HG03066 (cell line): ENCODE data around the gene TRERF1.
"Not testable (repeated sequence)": the region's sequence is repeated elsewhere in the genome, so short reads cannot be mapped to it uniquely, and the experiment has no call there.

ENCODE experiments used
- ATAC-seq: cut with Tn5 transposase; IDR thresholded peaks from one replicate; pipeline ENCODE4 v1.9.1; 2021; ENCODE audit warnings: low read depth; ENCODE audit not compliant: unreplicated experiment

TRERF1 gene

DNA sequence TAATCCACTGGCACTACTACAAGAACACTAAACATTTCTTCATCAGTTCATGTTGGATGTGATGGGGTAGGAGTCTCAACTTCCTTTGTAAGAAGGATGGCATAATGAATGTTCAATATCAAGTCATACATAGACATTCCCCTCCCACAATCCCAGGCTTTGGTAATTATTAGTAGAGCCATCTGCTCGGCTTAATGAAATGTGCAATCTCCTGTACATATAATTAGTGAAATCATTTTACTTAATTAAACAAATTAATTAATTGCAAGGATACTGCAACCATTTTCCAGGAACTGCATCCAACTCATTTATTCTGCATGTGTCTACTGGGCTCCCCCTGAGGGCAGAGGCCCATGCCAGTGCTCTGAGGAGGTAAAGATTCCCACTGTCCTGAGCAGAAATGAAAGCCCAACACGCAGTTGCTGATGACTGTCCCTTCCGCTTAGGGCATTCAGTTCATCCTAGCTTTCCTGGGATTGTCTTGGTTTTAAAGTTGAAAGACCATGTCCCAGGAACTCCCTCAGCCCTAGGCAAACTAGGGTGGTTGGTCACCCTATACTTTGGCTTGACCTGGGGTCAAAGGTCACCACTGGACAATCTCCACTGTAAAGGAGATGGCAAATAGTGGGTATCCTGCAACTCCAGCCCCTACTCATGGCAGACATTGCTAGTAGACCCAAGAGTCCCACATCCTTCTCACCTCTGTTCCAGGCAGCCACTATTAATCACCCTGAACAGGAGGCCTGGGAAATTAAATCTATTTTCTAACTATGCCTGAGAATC is 109.8 kb downstream of the TRERF1 start:
- ATAC-seq: no peak

DNA sequence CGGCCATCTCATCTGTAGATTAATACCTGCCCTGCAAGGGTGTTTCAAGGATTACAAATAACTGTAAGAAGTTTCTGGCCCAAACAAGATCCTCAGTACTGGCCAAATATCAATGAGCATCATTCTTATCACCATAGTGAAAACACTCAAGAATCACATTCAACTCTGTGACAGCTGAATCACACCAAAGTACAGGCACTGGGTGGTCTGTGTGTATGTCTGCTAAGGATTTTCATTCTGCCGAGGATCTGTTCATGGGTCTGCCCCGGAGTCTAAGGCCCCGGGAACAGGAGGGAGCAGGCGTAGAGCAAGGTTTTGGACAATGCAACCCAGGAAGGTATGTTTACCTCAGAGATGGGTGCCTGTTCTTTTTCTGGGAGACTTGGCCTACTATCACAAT is 110.5 kb downstream of the TRERF1 start:
- ATAC-seq: no peak

- no peak for ATAC-seq
These were observed 111.2 kb downstream of the TRERF1 start for GRCh38 chr6:42340511-42340910.

DNA sequence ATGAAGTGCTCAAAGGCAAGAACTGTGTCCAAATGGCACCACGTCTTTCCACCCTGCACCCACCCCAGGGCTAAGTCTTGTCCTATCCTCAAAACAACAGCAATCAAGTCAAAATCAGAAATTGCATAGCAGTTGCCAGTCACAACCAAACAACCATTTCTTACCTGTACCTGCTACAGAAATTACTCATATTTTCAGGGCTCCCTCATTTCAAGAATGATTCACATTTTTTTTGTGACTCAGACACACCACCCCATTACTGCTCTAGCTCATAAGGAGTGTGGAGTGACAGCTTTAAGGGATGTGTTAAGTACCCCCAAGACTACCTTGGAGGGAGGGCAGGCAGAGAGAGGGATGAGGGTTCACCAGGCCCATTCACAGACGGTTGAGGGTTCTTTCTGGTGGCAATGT is 111.7 kb downstream of the TRERF1 start:
- ATAC-seq: no peak

DNA sequence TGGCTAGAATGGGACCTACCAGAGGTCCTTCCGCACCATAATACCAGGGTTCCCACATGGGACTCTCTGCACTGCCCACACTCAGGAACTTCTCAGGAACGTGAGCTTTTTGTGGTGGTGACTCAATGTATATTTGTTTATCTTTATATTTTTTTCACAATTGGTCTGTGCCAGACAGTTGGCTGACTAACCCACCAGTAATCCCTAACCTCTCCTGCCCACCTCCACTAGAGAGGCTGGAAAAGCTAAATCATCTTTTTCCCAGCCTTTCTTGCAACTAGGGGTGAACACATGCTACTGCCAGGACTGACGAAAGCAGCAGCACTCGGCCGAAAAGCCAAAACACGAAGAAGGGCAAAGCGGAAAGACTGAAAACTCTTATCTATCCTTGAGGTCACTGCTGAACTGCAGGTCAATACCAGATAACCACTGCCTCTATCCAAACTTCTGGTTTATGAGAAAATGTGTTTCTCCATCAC is 112.9 kb downstream of the TRERF1 start:
- no peak for ATAC-seq

DNA sequence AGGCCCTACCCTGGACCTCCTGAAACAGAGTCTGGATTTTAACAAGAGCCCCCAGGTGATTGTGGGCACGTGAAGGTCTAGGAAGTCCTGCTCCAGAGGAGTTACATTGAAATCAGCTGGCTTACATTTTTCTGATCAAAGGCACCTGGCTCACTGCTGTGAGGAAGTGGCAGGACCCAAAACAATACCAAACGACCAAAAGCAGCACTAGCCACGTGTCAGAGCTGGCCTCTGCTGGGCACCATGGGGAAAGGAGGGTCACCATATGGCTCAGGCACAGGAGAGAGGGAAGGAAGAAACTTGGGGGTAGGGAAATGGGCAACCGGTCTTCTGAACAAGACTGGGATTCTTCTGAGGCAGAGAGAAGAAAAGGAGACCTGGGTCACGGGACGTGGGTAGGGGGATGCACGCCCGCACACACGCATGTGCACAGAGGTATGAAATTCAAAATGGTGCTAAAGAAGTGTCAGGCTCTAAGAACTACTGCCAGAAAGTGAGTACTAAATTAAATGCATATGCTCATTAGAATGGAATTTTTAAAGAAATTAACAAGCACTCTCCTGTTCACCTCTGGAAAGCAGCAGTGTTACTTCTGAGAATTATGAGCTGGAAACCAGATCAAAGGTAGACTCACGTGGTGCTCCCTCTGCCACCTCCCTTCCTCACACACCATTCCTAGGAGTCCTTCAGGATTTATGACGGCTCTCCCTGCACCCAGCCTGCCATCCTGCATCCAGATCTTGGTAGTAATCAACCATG is 113.6 kb downstream of the TRERF1 start:
- ATAC-seq: no peak

- ATAC-seq: no peak
These were observed 115.3 kb downstream of the TRERF1 start for GRCh38 chr6:42336431-42336830.

GRCh38 chr6:42335896-42336295 is 115.8 kb downstream of the TRERF1 start:
- ATAC-seq: no peak

GRCh38 chr6:42334870-42335269 is 116.9 kb downstream of the TRERF1 start:
- ATAC-seq: no peak

- no peak for ATAC-seq
These were observed 118.1 kb downstream of the TRERF1 start for GRCh38 chr6:42333612-42334011.

GRCh38 chr6:42332916-42333315 is 118.8 kb downstream of the TRERF1 start:
- no peak for ATAC-seq

- ATAC-seq: no peak
These were observed 120.7 kb downstream of the TRERF1 start for GRCh38 chr6:42331019-42331418.

DNA sequence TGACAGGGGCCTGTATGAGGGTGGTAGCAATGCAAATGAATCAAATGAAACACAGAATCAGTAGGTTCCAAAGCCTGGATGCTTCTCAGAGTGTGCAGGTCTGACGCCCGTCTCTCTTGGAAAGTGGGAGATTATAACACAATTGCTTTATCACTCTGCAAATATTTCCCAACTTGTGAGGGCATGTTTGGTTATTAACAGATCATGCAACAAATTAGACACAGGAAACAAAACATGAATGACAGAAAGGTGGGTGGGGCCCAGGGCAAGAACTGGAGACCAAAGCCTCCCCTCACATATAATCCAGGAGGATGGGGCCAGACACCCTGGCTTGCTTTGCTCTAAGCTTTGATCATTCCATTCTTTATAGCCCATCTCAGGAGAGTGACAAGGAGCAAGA is 125.5 kb downstream of the TRERF1 start:
- ATAC-seq: no peak

GRCh38 chr6:42324656-42325324 is 126.9 kb downstream of the TRERF1 start:
- ATAC-seq: not testable (repeated sequence)

DNA sequence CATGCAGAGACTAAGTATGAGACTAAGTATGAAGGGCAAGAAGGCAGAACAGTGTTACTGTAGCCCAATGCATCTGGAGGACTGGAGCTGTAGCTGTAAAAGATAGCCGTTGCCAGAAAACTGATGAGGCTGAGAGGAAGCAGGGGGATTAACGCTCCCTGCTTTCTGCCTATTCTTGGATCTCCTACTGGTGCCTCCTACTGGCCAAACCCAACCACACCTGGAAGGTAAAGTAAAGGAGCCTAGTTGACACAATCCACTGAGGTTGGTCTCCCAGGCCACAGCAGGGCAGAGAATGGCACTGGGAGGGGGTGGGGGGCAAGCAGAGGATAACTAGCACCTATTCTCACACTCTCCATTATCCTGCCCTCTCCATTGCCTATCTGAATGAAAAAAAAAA is 129.1 kb downstream of the TRERF1 start:
- ATAC-seq: no peak

GRCh38 chr6:42321976-42322375 is 129.8 kb downstream of the TRERF1 start:
- ATAC-seq: no peak

DNA sequence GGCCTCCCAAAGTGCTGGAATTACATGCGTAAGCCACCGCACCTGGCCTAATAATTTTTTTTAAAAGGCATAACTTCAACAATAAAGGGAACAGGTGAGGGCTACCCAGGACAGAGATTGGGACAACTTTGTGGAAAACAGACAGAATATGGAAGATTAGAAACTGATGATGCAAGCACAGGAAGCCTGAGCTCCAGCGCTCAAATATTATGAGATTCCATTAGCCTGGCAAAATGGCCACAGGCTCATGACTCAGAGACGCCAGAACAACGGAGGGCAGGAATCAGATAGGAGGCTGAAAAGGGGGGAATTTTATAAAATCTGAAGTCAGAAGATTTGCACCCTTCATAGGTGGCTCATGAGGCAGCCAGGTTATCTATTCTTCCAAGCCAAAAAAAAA is 131.0 kb downstream of the TRERF1 start:
- no peak for ATAC-seq

GRCh38 chr6:42318480-42318879 is 133.2 kb downstream of the TRERF1 start:
- no peak for ATAC-seq

DNA sequence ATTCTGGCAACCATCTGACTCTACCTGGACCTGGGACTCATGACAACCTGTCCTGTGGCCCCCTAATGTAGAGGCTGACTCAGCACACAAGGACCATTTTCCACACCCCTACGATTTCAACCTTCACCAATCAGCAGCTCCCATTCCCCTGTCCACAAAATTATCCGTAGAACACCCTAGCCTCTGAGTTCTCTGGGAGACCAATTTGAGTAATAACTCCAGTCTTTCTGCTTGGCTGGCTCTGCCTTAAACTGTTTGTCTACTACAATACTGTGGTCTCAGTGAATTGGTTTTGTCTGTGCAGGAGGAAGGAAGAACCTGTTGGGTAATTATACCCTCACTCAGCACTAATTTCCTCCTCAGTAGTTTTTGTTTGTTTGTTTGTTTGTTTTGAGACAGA is 134.7 kb downstream of the TRERF1 start:
- ATAC-seq: no peak

- no peak for ATAC-seq
These were observed 135.4 kb downstream of the TRERF1 start for GRCh38 chr6:42315991-42316970.
